ENCODE results near the gene SHC3. TPM values are rescaled to one million over a fixed set of nuclear protein-coding genes. Genes with fewer than 3 reads are reported as not detected.

The SHC3 gene
- total and polyA plus RNA-seq, 12 donors, result 5.6 to 56.7 (median 20.9) TPM

GRCh38 chr9:89049646-89050045 lies 129.0 kb downstream of the SHC3 start:
- intact Hi-C loops (cut with DNase I), result no loop called here
- no peak for DNase-seq
- Histone ChIP-seq H3K9me3 (replicated peaks in 1 of 3) (no peaks in the 10 kb centered on the region), H3K27ac (no peak overlapping the region), H3K4me1 (replicated peaks in 1 of 2) (no peaks in the 10 kb centered on the region), H3K4me3 (no peak overlapping the region), H3K36me3 (replicated peaks in 1 of 2) (no peaks in the 10 kb centered on the region), H3K27me3 (no peaks in the 10 kb centered on the region)
- TF ChIP-seq CTCF (IDR thresholded peaks at IDR 0.05), result no peak
- no peak for TF ChIP-seq POLR2A (IDR thresholded peaks at IDR 0.05)
- WGBS, 4 donors, result 89 to 92% (median 90%) methylated on average over 8 of the region's 8 CpGs

- intact Hi-C loops (cut with DNase I), result no loop called here
- no peak overlapping the region for H3K4me3 ChIP-seq
- no peaks in the 10 kb centered on the region for H3K4me1 ChIP-seq (replicated peaks in 1 of 2)
- H3K27ac ChIP-seq, result no peak overlapping the region
- no peaks in the 10 kb centered on the region for H3K9me3 ChIP-seq (replicated peaks in 1 of 3)
- H3K36me3 ChIP-seq (replicated peaks in 1 of 2), result no peaks in the 10 kb centered on the region
- WGBS, 4 donors, result 91 to 95% (median 95%) methylated on average over 9 to 11 of the region's 11 CpGs
- no peaks in the 10 kb centered on the region for H3K27me3 ChIP-seq
- TF ChIP-seq CTCF (IDR thresholded peaks at IDR 0.05), result no peak
- TF ChIP-seq POLR2A (IDR thresholded peaks at IDR 0.05), result no peak
- DNase-seq, result no peak
Measured at GRCh38 chr9:89048616-89049015, 130.0 kb downstream of the SHC3 start.

GRCh38 chr9:89047667-89048066 lies 131.0 kb downstream of the SHC3 start:
- Histone ChIP-seq H3K4me1 (replicated peaks in 1 of 2) (no peaks in the 10 kb centered on the region), H3K4me3 (no peak overlapping the region), H3K9me3 (replicated peaks in 1 of 3) (no peaks in the 10 kb centered on the region), H3K36me3 (replicated peaks in 1 of 2) (no peaks in the 10 kb centered on the region), H3K27ac (no peak overlapping the region), H3K27me3 (no peaks in the 10 kb centered on the region)
- TF ChIP-seq POLR2A (IDR thresholded peaks at IDR 0.05) (no peak), CTCF (IDR thresholded peaks at IDR 0.05) (no peak)
- DNase-seq, result no peak
- whole genome bisulfite sequencing, 4 donors, result 91 to 95% (median 94%) methylated on average over 4 of the region's 4 CpGs
- intact Hi-C loops (cut with DNase I), result no loop called here

- no peak for DNase-seq
- TF ChIP-seq CTCF (IDR thresholded peaks at IDR 0.05) (no peak), POLR2A (IDR thresholded peaks at IDR 0.05) (no peak)
- intact Hi-C loops (cut with DNase I), result no loop called here
- Histone ChIP-seq H3K4me3 (no peak overlapping the region), H3K36me3 (replicated peaks in 1 of 2) (no peaks in the 10 kb centered on the region), H3K4me1 (replicated peaks in 1 of 2) (no peaks in the 10 kb centered on the region), H3K9me3 (replicated peaks in 1 of 3) (no peaks in the 10 kb centered on the region), H3K27me3 (no peaks in the 10 kb centered on the region), H3K27ac (peak overlapping the region in 1 of 5 donors; percentile 28)
- WGBS, 4 donors, result 53 to 73% (median 67%) methylated on average over 2 of the region's 2 CpGs
Measured at GRCh38 chr9:89046832-89047231, 131.8 kb downstream of the SHC3 start.
